ENCODE results near the gene FES. TPM values are rescaled to one million over a fixed set of nuclear protein-coding genes. Genes with fewer than 3 reads are reported as not detected.
"Not testable (repeated sequence)": the region's sequence is repeated elsewhere in the genome, so short reads cannot be mapped to it uniquely, and the experiment has no call there.

Gene FES
- polyA plus RNA-seq, 1 donor: 17.9 TPM

GRCh38 chr15:90869601-90870353 is 14.5 kb upstream of the FES start:
- WGBS (ENCODE audit: insufficient coverage, low lambda C conversion rate): no CpG with 5 or more reads among the region's 9 CpGs
- Histone ChIP-seq H3K4me1 (ENCODE audit: control insufficient read depth, insufficient read depth, low read length) (peaks cover 53% of the 10 kb centered on the region), H3K27ac (ENCODE audit: low read length) (peak overlapping the region; percentile 89), H3K27me3 (ENCODE audit: control insufficient read depth, insufficient read depth, low read length) (no peaks in the 10 kb centered on the region), H3K4me3 (ENCODE audit: low read length) (no peak overlapping the region), H3K9me3 (ENCODE audit: control insufficient read depth, low read depth, low read length) (no peaks in the 10 kb centered on the region), H3K36me3 (ENCODE audit: control insufficient read depth, insufficient read depth, low read length) (no peaks in the 10 kb centered on the region)
- DNase-seq: peak; percentile 71 to 90

GRCh38 chr15:90870354-90871138 is 13.8 kb upstream of the FES start:
- H3K36me3 ChIP-seq (ENCODE audit: control insufficient read depth, insufficient read depth, low read length): peaks cover 4% of the 10 kb centered on the region
- peaks cover 57% of the 10 kb centered on the region for H3K4me1 ChIP-seq (ENCODE audit: control insufficient read depth, insufficient read depth, low read length)
- 0% methylated on average over 1 of the region's 19 CpGs for WGBS (ENCODE audit: insufficient coverage, low lambda C conversion rate)
- H3K27me3 ChIP-seq (ENCODE audit: control insufficient read depth, insufficient read depth, low read length): no peaks in the 10 kb centered on the region
- H3K27ac ChIP-seq (ENCODE audit: low read length): peak overlapping the region; percentile 89
- peak overlapping the region; percentile 77 for H3K4me3 ChIP-seq (ENCODE audit: low read length)
- H3K9me3 ChIP-seq (ENCODE audit: control insufficient read depth, low read depth, low read length): no peaks in the 10 kb centered on the region
- DNase-seq: peak in 1 of 2 donors; percentile 53

GRCh38 chr15:90871139-90871715 is 13.1 kb upstream of the FES start:
- peaks cover 54% of the 10 kb centered on the region for H3K4me1 ChIP-seq (ENCODE audit: control insufficient read depth, insufficient read depth, low read length)
- WGBS (ENCODE audit: insufficient coverage, low lambda C conversion rate): no CpG with 5 or more reads among the region's 71 CpGs
- DNase-seq: peak in 1 of 2 donors; percentile 73

GRCh38 chr15:90871716-90872485 is 12.4 kb upstream of the FES start:
- no peaks in the 10 kb centered on the region for H3K9me3 ChIP-seq (ENCODE audit: control insufficient read depth, low read depth, low read length)
- no CpG with 5 or more reads among the region's 77 CpGs for WGBS (ENCODE audit: insufficient coverage, low lambda C conversion rate)
- peaks cover 51% of the 10 kb centered on the region for H3K4me1 ChIP-seq (ENCODE audit: control insufficient read depth, insufficient read depth, low read length)
- DNase-seq: peak in 1 of 2 donors; percentile 54
- H3K27ac ChIP-seq (ENCODE audit: low read length): peak overlapping the region; percentile 75
- peak overlapping the region; percentile 72 for H3K4me3 ChIP-seq (ENCODE audit: low read length)
- H3K36me3 ChIP-seq (ENCODE audit: control insufficient read depth, insufficient read depth, low read length): peaks cover 18% of the 10 kb centered on the region
- H3K27me3 ChIP-seq (ENCODE audit: control insufficient read depth, insufficient read depth, low read length): no peaks in the 10 kb centered on the region

More at GRCh38 chr15:90871139-90871715, 13.1 kb upstream of the FES start:
- peak overlapping the region; percentile 77 for H3K4me3 ChIP-seq (ENCODE audit: low read length)
- H3K27ac ChIP-seq (ENCODE audit: low read length): peak overlapping the region; percentile 89
- peaks cover 11% of the 10 kb centered on the region for H3K36me3 ChIP-seq (ENCODE audit: control insufficient read depth, insufficient read depth, low read length)
- no peaks in the 10 kb centered on the region for H3K9me3 ChIP-seq (ENCODE audit: control insufficient read depth, low read depth, low read length)
- H3K27me3 ChIP-seq (ENCODE audit: control insufficient read depth, insufficient read depth, low read length): no peaks in the 10 kb centered on the region

- Histone ChIP-seq H3K4me3 (ENCODE audit: low read length) (peak overlapping the region; percentile 72), H3K27ac (ENCODE audit: low read length) (peak overlapping the region; percentile 75), H3K36me3 (ENCODE audit: control insufficient read depth, insufficient read depth, low read length) (peaks cover 25% of the 10 kb centered on the region), H3K9me3 (ENCODE audit: control insufficient read depth, low read depth, low read length) (no peaks in the 10 kb centered on the region), H3K27me3 (ENCODE audit: control insufficient read depth, insufficient read depth, low read length) (no peaks in the 10 kb centered on the region), H3K4me1 (ENCODE audit: control insufficient read depth, insufficient read depth, low read length) (peaks cover 51% of the 10 kb centered on the region)
- WGBS (ENCODE audit: insufficient coverage, low lambda C conversion rate): no CpG with 5 or more reads among the region's 12 CpGs
- peak in 1 of 2 donors; percentile 49 for DNase-seq
These were observed 11.7 kb upstream of the FES start for GRCh38 chr15:90872486-90873184.

GRCh38 chr15:90873488-90873997 is 10.8 kb upstream of the FES start:
- H3K9me3 ChIP-seq (ENCODE audit: control insufficient read depth, low read depth, low read length): no peaks in the 10 kb centered on the region
- no peaks in the 10 kb centered on the region for H3K27me3 ChIP-seq (ENCODE audit: control insufficient read depth, insufficient read depth, low read length)
- no peak for DNase-seq
- H3K4me1 ChIP-seq (ENCODE audit: control insufficient read depth, insufficient read depth, low read length): peaks cover 44% of the 10 kb centered on the region
- peak overlapping the region; percentile 72 for H3K4me3 ChIP-seq (ENCODE audit: low read length)
- peaks cover 34% of the 10 kb centered on the region for H3K36me3 ChIP-seq (ENCODE audit: control insufficient read depth, insufficient read depth, low read length)
- H3K27ac ChIP-seq (ENCODE audit: low read length): peak overlapping the region; percentile 75
- WGBS (ENCODE audit: insufficient coverage, low lambda C conversion rate): no CpG with 5 or more reads among the region's 6 CpGs

- Histone ChIP-seq H3K4me1 (ENCODE audit: control insufficient read depth, insufficient read depth, low read length) (peaks cover 39% of the 10 kb centered on the region), H3K27ac (ENCODE audit: low read length) (peak overlapping the region; percentile 75), H3K4me3 (ENCODE audit: low read length) (peak overlapping the region; percentile 72), H3K9me3 (ENCODE audit: control insufficient read depth, low read depth, low read length) (no peaks in the 10 kb centered on the region), H3K27me3 (ENCODE audit: control insufficient read depth, insufficient read depth, low read length) (no peaks in the 10 kb centered on the region), H3K36me3 (ENCODE audit: control insufficient read depth, insufficient read depth, low read length) (peaks cover 40% of the 10 kb centered on the region)
- DNase-seq: peak; percentile 80 to 90
- no CpG with 5 or more reads among the region's 15 CpGs for WGBS (ENCODE audit: insufficient coverage, low lambda C conversion rate)
These were observed 10.2 kb upstream of the FES start for GRCh38 chr15:90873998-90874605.

GRCh38 chr15:90874986-90875385 is 9.3 kb upstream of the FES start:
- not testable (repeated sequence) for H3K4me3 ChIP-seq (ENCODE audit: low read length); H3K27me3 ChIP-seq (ENCODE audit: control insufficient read depth, insufficient read depth, low read length); DNase-seq; H3K9me3 ChIP-seq (ENCODE audit: control insufficient read depth, low read depth, low read length); H3K27ac ChIP-seq (ENCODE audit: low read length)
- Histone ChIP-seq H3K36me3 (ENCODE audit: control insufficient read depth, insufficient read depth, low read length) (peaks cover 49% of the 10 kb centered on the region), H3K4me1 (ENCODE audit: control insufficient read depth, insufficient read depth, low read length) (peaks cover 30% of the 10 kb centered on the region)
- no CpG with 5 or more reads among the region's 9 CpGs for WGBS (ENCODE audit: insufficient coverage, low lambda C conversion rate)

GRCh38 chr15:90875549-90875981 is 8.7 kb upstream of the FES start:
- Histone ChIP-seq H3K4me1 (ENCODE audit: control insufficient read depth, insufficient read depth, low read length) (peaks cover 24% of the 10 kb centered on the region), H3K4me3 (ENCODE audit: low read length) (no peak overlapping the region), H3K9me3 (ENCODE audit: control insufficient read depth, low read depth, low read length) (no peaks in the 10 kb centered on the region), H3K27me3 (ENCODE audit: control insufficient read depth, insufficient read depth, low read length) (no peaks in the 10 kb centered on the region), H3K36me3 (ENCODE audit: control insufficient read depth, insufficient read depth, low read length) (peaks cover 55% of the 10 kb centered on the region), H3K27ac (ENCODE audit: low read length) (no peak overlapping the region)
- no CpG with 5 or more reads among the region's 12 CpGs for WGBS (ENCODE audit: insufficient coverage, low lambda C conversion rate)
- DNase-seq: no peak
